ENCODE data around the gene TLN1. TPM values are rescaled to one million over a fixed set of nuclear protein-coding genes. Genes with fewer than 3 reads are reported as not detected.

The TLN1 gene
- total and polyA plus RNA-seq, 2 of the 8 experiments (the other 6 are each of a cell fraction or from before 2014, with no cell fraction given), result 28.1 to 90.1 TPM

DNA sequence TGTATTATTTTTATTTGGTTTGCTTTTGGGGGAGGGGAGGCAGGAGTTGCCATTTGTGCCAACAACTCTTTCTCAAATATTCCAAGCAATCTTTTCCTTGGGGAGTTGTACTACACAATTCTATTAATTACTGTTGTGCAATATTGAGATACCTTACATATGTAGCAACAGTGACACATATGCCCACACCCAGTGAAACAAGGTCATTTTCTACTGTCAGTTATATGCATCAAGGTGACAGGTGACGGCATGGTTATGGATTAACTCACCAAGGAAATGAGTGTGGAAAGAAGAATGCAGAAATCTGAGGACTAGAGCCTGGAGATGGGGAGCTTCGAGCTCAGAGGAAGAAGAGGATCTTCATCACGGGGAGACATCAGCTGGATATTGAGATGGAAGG, 39.9 kb upstream of the TLN1 start:
- no peaks in the 10 kb centered on the region for H3K36me3 ChIP-seq (ENCODE audit: control insufficient read depth in 2 of 4, insufficient read depth in 4 of 4, low read length in 3 of 4)
- no peak overlapping the region for H3K4me3 ChIP-seq (ENCODE audit: extremely low read depth in 1 of 4, insufficient read depth in 2 of 4, low read depth in 3 of 4, low read length in 4 of 4)
- H3K9me3 ChIP-seq (ENCODE audit: insufficient read depth in 2 of 2, low read depth in 1 of 2, low read length in 1 of 2), result no peaks in the 10 kb centered on the region
- no peaks in the 10 kb centered on the region for H3K27me3 ChIP-seq (replicated peaks in 1 of 4; ENCODE audit: control insufficient read depth in 3 of 4, extremely low read depth in 1 of 4, insufficient read depth in 3 of 4, low read length in 3 of 4)
- H4K5ac ChIP-seq (ENCODE audit: insufficient read length, low read depth, low read length), result no peak overlapping the region
- no peak overlapping the region for H3K27ac ChIP-seq (ENCODE audit: low read depth, low read length)
- H2AFZ ChIP-seq (ENCODE audit: low read length), result no peak overlapping the region
- H4K8ac ChIP-seq (ENCODE audit: extremely low read depth, insufficient read depth, low read length), result no peak overlapping the region
- no peak overlapping the region for H3K4ac ChIP-seq (replicated peaks; ENCODE audit: insufficient read length, low read depth, low read length)
- ChIA-PET POLR2A (ENCODE audit: partially characterized antibody) (interaction anchor here (1.2 kb wide), 1 partner anchor 38 kb away, joined by 3 read pairs; no protein-coding TSS in a partner anchor), CTCF (ENCODE audit: partially characterized antibody) (interaction anchor here (1.2 to 3.2 kb wide), 3 partner anchors 9 to 114 kb away, joined by 3 to 12 read pairs (median 4); partner anchors contain the start of genes CCDC107 and RMRP)
- FAIRE-seq, result no peak
- no peak overlapping the region for H3K9ac ChIP-seq (replicated peaks in 1 of 4; ENCODE audit: extremely low read depth in 1 of 4, low read depth in 3 of 4, low read length in 3 of 4)
- H2BK15ac ChIP-seq (ENCODE audit: low read length), result no peak overlapping the region
- H3K79me2 ChIP-seq (ENCODE audit: control insufficient read depth in 1 of 2, insufficient read depth in 2 of 2, low read length in 2 of 2), result no peaks in the 10 kb centered on the region
- no peak overlapping the region for H2BK20ac ChIP-seq (ENCODE audit: low read length)
- H4K20me1 ChIP-seq (replicated peaks in 1 of 2; ENCODE audit: control insufficient read depth in 1 of 2, insufficient read depth in 2 of 2, low read length in 2 of 2), result no peaks in the 10 kb centered on the region
- no peak overlapping the region for H3K14ac ChIP-seq (ENCODE audit: insufficient read length)
- H3K4me1 ChIP-seq (replicated peaks in 1 of 4; ENCODE audit: control insufficient read depth in 3 of 4, insufficient read depth in 4 of 4, low read length in 3 of 4), result peaks cover 0 to 6% (median 4%) of the 10 kb centered on the region in 4 experiments; a peak in 6 of 7 replicates
- no peak overlapping the region for H2BK5ac ChIP-seq (ENCODE audit: low read depth, low read length)
- H3K18ac ChIP-seq (ENCODE audit: extremely low read depth, low read length), result no peak overlapping the region
- H3K56ac ChIP-seq (replicated peaks; ENCODE audit: insufficient read length, low read depth, low read length), result no peak overlapping the region
- no peak overlapping the region for H2BK12ac ChIP-seq (ENCODE audit: low read depth, low read length)
- no peak overlapping the region for H3K4me2 ChIP-seq (ENCODE audit: insufficient read depth in 1 of 2, low read depth in 2 of 2, low read length in 2 of 2)
- no peak overlapping the region for H2BK120ac ChIP-seq (replicated peaks; ENCODE audit: low read depth, low read length)
- H3K23ac ChIP-seq (ENCODE audit: insufficient read length), result no peak overlapping the region
- no peaks in the 10 kb centered on the region for H3K23me2 ChIP-seq (ENCODE audit: low read depth, low read length)
- H3K79me1 ChIP-seq (ENCODE audit: low read depth, low read length), result no peaks in the 10 kb centered on the region
- no peak overlapping the region for H2AK5ac ChIP-seq (ENCODE audit: low read depth, low read length)
- WGBS, 2 experiments (ENCODE audit: extremely low coverage in 1 of 2, insufficient coverage in 1 of 2, insufficient read length in 1 of 2, insufficient replicate concordance in 2 of 2, low coverage in 1 of 2, low lambda C conversion rate in 2 of 2, missing lambda C conversion rate in 1 of 2), result 95% methylated on average over 3 of the region's 3 CpGs; no CpG with 5 or more reads in 1 of the 2 experiments
- no peak for DNase-seq (ENCODE audit: low read depth in 1 of 2, low spot score in 2 of 2)
- H4K91ac ChIP-seq (replicated peaks; ENCODE audit: insufficient read length, low read length), result no peak overlapping the region
- no peak for TF ChIP-seq GTF2F1 (IDR thresholded peaks at IDR 0.05; ENCODE audit: borderline replicate concordance, low read depth, low read length)
- TF ChIP-seq KDM1A (IDR thresholded peaks at IDR 0.05; ENCODE audit: borderline replicate concordance, low read length), result no peak
- no peak for TF ChIP-seq SUZ12 (IDR thresholded peaks at IDR 0.05; ENCODE audit: low read length)
- TF ChIP-seq RNF2 (IDR thresholded peaks at IDR 0.05; ENCODE audit: borderline replicate concordance, low read depth, low read length, missing control alignments, poor library complexity, severe bottlenecking), result no peak
- no peak for TF ChIP-seq SIN3A (conservative IDR thresholded peaks at IDR 0.05 in 1 of 2, IDR thresholded peaks at IDR 0.05 in 1 of 2; ENCODE audit: low read depth in 1 of 2, low read length in 2 of 2)
- TF ChIP-seq GABPA (IDR thresholded peaks at IDR 0.05; ENCODE audit: borderline replicate concordance, insufficient read depth, low read length), result no peak
- TF ChIP-seq, protein P1, sequence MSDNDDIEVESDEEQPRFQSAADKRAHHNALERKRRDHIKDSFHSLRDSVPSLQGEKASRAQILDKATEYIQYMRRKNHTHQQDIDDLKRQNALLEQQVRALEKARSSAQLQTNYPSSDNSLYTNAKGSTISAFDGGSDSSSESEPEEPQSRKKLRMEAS (IDR thresholded peaks at IDR 0.05), result no peak
- no peak for TF ChIP-seq SIRT6 (IDR thresholded peaks at IDR 0.05; ENCODE audit: low read length)
- TF ChIP-seq CHD1 (IDR thresholded peaks at IDR 0.05; ENCODE audit: low read depth, low read length), result no peak
- no peak for TF ChIP-seq SRF (IDR thresholded peaks at IDR 0.05; ENCODE audit: low read depth, low read length)
- no peak for TF ChIP-seq CREB1 (IDR thresholded peaks at IDR 0.05)
- no peak for TF ChIP-seq JUN (IDR thresholded peaks at IDR 0.05; ENCODE audit: low read depth, low read length)
- no peak for TF ChIP-seq TBP (IDR thresholded peaks at IDR 0.05; ENCODE audit: low read depth, low read length)
- no peak for TF ChIP-seq CEBPB (IDR thresholded peaks at IDR 0.05; ENCODE audit: low read depth, low read length)
- no peak for TF ChIP-seq CBX5 (IDR thresholded peaks at IDR 0.05; ENCODE audit: low read depth, low read length)
